Hepatocyte (in vitro differentiated cells): ENCODE measurements around the gene TTC32. TPM values are rescaled to one million over a fixed set of nuclear protein-coding genes. Genes with fewer than 3 reads are reported as not detected.

Experiments
- DNase-seq: peaks from one replicate; pipeline ENCODE4 v3.0.0-alpha.2; 2016; ENCODE audit warnings: low spot score
- H2AFZ ChIP-seq: fragments of 200-600 bp; sonication (generic); 2 replicates; pipeline ENCODE4 v1.6.0; 2016; ENCODE audit warnings: antibody characterized with exemption, mild to moderate bottlenecking
- H3K27ac ChIP-seq: fragments of 200-600 bp; sonication (generic); 2 replicates; pipeline ENCODE4 v1.5.1; 2016; ENCODE audit warnings: mild to moderate bottlenecking
- H3K27me3 ChIP-seq: fragments of 200-600 bp; sonication (generic); 2 replicates; pipeline ENCODE4 v1.6.1; 2016
- H3K36me3 ChIP-seq: fragments of 200-600 bp; sonication (generic); replicated peaks from 2 replicates; pipeline ENCODE4 v1.5.1; 2016; ENCODE audit warnings: low read depth; ENCODE audit not compliant: insufficient read depth
- H3K4me1 ChIP-seq: fragments of 200-600 bp; sonication (generic); 2 replicates; pipeline ENCODE4 v1.5.1; 2016; ENCODE audit warnings: mild to moderate bottlenecking, moderate library complexity; ENCODE audit not compliant: insufficient read depth
- H3K4me2 ChIP-seq: fragments of 200-600 bp; sonication (generic); 2 replicates; pipeline ENCODE4 v1.6.0; 2016
- H3K4me3 ChIP-seq: fragments of 200-600 bp; sonication (generic); 2 replicates; pipeline ENCODE4 v1.5.1; 2016; ENCODE audit warnings: mild to moderate bottlenecking
- H3K79me2 ChIP-seq: fragments of 200-600 bp; sonication (generic); 2 replicates; pipeline ENCODE4 v1.6.0; 2017; ENCODE audit warnings: mild to moderate bottlenecking
- H3K9me2 ChIP-seq: fragments of 200-600 bp; sonication (generic); replicated peaks from 2 replicates; pipeline ENCODE4 v1.6.0; 2017; ENCODE audit warnings: mild to moderate bottlenecking; ENCODE audit not compliant: insufficient read depth
- H3K9me3 ChIP-seq: fragments of 200-600 bp; sonication (generic); 2 replicates; pipeline ENCODE4 v1.5.1; 2016; ENCODE audit warnings: low read depth, mild to moderate bottlenecking
- H4K20me1 ChIP-seq: fragments of 200-600 bp; sonication (generic); 2 replicates; pipeline ENCODE4 v1.6.0; 2016; ENCODE audit warnings: mild to moderate bottlenecking; ENCODE audit not compliant: insufficient read depth, poor library complexity, severe bottlenecking
- CTCF ChIP-seq: fragments of 200-600 bp; sonication (generic); IDR thresholded peaks from 2 replicates; pipeline ENCODE4 v1.5.1; 2016; ENCODE audit warnings: antibody characterized with exemption, mild to moderate bottlenecking; ENCODE audit not compliant: poor library complexity
- EZH2 ChIP-seq: fragments of 200-600 bp; sonication (generic); IDR thresholded peaks from 2 replicates; pipeline ENCODE4 v1.6.1; 2016; ENCODE audit warnings: antibody characterized with exemption, mild to moderate bottlenecking, borderline replicate concordance
- EZH2phosphoT487 ChIP-seq: fragments of 200-600 bp; sonication (generic); IDR thresholded peaks from one replicate; pipeline ENCODE4 v1.6.1; 2018; ENCODE audit warnings: antibody characterized with exemption, mild to moderate bottlenecking, low read depth, moderate library complexity; ENCODE audit not compliant: unreplicated experiment, severe bottlenecking
- WGBS: methylation state at CpG from one replicate; pipeline ENCODE4 v1.1.6; 2016; ENCODE audit warnings: low lambda C conversion rate; ENCODE audit errors: missing lambda C conversion rate; 5-methylcytosine and 5-hydroxymethylcytosine counted together
- polyA plus RNA-seq: library from polyadenylated mRNA; unstranded; fragments of >200 nt; fragmentation: Nextera tagmentation; extraction: Ambion mirVana; gene quantifications from 2 replicates; pipeline ENCODE4 v1.2.1, GENCODE V29; 2016
- total RNA-seq: library from RNA; depleted of rRNA; stranded (reverse); fragments of >200 nt; gene quantifications from 2 replicates; pipeline ENCODE4 v1.2.3, GENCODE V29; 2014

Gene TTC32
- total and polyA plus RNA-seq, 2 experiments from 2014 or later, result 18.4 to 22.4 TPM

DNA sequence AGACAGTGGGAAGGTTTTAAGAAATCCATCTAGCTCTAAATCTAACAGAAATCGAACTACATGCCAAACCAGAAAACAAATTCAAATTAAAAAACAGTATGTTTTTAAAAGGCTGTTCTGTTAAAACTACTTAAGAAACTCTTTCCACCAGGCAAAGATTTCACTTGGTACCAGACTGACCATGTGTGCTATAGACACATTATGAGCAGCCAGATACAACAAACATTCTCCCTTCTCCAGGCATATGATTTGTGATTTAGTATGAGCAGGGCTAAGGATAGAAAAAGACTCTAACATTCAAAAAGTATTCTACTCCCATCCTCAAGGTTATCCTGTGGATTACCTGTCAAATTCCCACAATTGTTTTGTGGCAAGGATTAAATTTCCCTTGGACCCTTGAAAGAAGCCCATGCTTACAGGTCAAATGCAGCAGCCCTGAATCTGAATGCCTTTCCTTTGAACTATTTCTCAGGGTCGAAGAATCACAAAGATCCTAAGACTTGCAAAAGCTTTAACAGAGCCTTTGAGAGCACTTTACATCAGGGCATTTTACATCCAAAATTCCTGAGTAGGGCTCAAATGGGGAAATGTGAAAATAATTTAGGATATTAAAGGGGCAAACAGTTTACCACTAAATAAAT, 42.5 kb upstream of the TTC32 start:
- H3K27me3 ChIP-seq, result no peaks in the 10 kb centered on the region
- no peak overlapping the region for H3K4me3 ChIP-seq
- DNase-seq, result no peak
- no peaks in the 10 kb centered on the region for H3K36me3 ChIP-seq
- no peak overlapping the region for H3K4me2 ChIP-seq
- TF ChIP-seq EZH2phosphoT487, result no peak
- TF ChIP-seq EZH2, result no peak
- H3K4me1 ChIP-seq, result peaks cover 6% of the 10 kb centered on the region
- H2AFZ ChIP-seq, result no peak overlapping the region
- 57% methylated on average over 2 of the region's 2 CpGs for WGBS
- H3K9me3 ChIP-seq, result no peaks in the 10 kb centered on the region
- no peaks in the 10 kb centered on the region for H4K20me1 ChIP-seq
- H3K9me2 ChIP-seq, result no peaks in the 10 kb centered on the region
- no peaks in the 10 kb centered on the region for H3K79me2 ChIP-seq
- no peak overlapping the region for H3K27ac ChIP-seq

GRCh38 chr2:19943189-19943588, 41.4 kb upstream of the TTC32 start:
- Histone ChIP-seq H3K27ac (no peak overlapping the region), H3K36me3 (no peaks in the 10 kb centered on the region), H3K4me1 (peaks cover 6% of the 10 kb centered on the region), H2AFZ (no peak overlapping the region), H3K9me3 (no peaks in the 10 kb centered on the region), H3K27me3 (no peaks in the 10 kb centered on the region), H3K4me3 (no peak overlapping the region), H3K9me2 (no peaks in the 10 kb centered on the region), H3K4me2 (no peak overlapping the region), H4K20me1 (no peaks in the 10 kb centered on the region), H3K79me2 (no peaks in the 10 kb centered on the region)
- TF ChIP-seq CTCF, result no peak
- no peak for TF ChIP-seq EZH2
- no peak for TF ChIP-seq EZH2phosphoT487
- no peak for DNase-seq
- WGBS, result 23% methylated on average over 1 of the region's 1 CpG

GRCh38 chr2:19942199-19942598, 40.4 kb upstream of the TTC32 start:
- Histone ChIP-seq H3K79me2 (no peaks in the 10 kb centered on the region), H3K9me3 (no peaks in the 10 kb centered on the region), H3K27ac (no peak overlapping the region), H2AFZ (no peak overlapping the region), H3K27me3 (no peaks in the 10 kb centered on the region), H3K4me1 (peaks cover 6% of the 10 kb centered on the region), H4K20me1 (no peaks in the 10 kb centered on the region), H3K9me2 (no peaks in the 10 kb centered on the region), H3K36me3 (no peaks in the 10 kb centered on the region), H3K4me3 (no peak overlapping the region), H3K4me2 (no peak overlapping the region)
- TF ChIP-seq CTCF (no peak), EZH2 (no peak), EZH2phosphoT487 (no peak)
- no peak for DNase-seq

- H3K9me2 ChIP-seq, result no peaks in the 10 kb centered on the region
- H3K4me1 ChIP-seq, result peaks cover 8% of the 10 kb centered on the region
- no peak overlapping the region for H2AFZ ChIP-seq
- no peak for DNase-seq
- H3K27me3 ChIP-seq, result no peaks in the 10 kb centered on the region
- no peak overlapping the region for H3K27ac ChIP-seq
- 94% methylated on average over 4 of the region's 4 CpGs for WGBS
- no peaks in the 10 kb centered on the region for H4K20me1 ChIP-seq
- H3K4me3 ChIP-seq, result no peak overlapping the region
- H3K79me2 ChIP-seq, result no peaks in the 10 kb centered on the region
- H3K4me2 ChIP-seq, result no peak overlapping the region
- no peaks in the 10 kb centered on the region for H3K9me3 ChIP-seq
- TF ChIP-seq EZH2 (no peak), CTCF (no peak), EZH2phosphoT487 (no peak)
- no peaks in the 10 kb centered on the region for H3K36me3 ChIP-seq
Observed at GRCh38 chr2:19937004-19937403, 35.2 kb upstream of the TTC32 start.
